Stimulated activated CD4-positive, alpha-beta T cell treated with anti-CD3 and anti-CD28 coated beads, TNF-alpha, amount 100 ng/mL, for 1 hour (primary cell): ENCODE data around the gene GPR107.

Experiments used
- DNase-seq, 3 donors: peaks; one replicate each; pipeline ENCODE4 v3.0.0-alpha.2; 2020; ENCODE audit warnings: low read depth in 3 of 3, low spot score in 1 of 3

GPR107 gene

DNA sequence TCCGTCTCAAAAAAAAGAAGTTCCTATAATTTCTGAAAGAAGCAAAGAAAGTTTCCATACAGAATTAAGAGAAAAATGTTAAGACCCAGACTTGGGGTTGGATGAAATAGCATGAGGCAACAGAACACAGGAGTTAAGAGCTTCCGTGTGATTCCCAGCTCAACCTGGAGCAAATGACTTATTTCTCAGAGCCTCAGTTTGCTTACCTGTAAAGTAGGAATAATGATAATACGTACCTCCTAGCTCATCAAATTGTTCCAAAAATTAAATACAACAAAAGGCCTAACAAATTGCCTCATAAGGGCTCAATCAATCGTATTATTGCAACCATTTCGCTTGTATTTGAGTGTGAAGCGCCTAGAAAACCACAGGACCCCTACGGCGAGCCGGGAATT, 600 bp upstream of the GPR107 start:
- DNase-seq: no peak

GRCh38 chr9:130054325-130054786, 650 bp downstream of the GPR107 start:
- DNase-seq: no peak

GRCh38 chr9:130054820-130055219, 1.1 kb downstream of the GPR107 start:
- no peak for DNase-seq

DNA sequence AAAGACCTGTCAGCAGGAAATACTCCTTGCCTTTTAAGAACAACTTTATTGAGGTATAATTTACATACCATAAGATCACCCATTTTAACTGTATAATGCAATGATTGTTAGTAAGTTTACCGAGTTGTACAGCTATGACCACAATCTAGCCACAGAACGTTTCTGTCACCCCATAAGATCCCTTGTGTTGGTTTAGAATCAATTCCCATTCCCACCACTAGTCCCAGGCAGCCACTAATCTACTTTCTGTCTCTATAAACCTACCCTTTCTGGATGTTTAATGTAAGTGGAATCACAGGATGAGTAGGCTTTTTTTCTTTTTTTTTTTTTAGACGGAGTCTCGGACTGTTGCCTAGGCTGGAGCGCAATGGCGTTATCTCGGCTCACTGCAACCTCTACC, 4.4 kb downstream of the GPR107 start:
- no peak for DNase-seq

DNA sequence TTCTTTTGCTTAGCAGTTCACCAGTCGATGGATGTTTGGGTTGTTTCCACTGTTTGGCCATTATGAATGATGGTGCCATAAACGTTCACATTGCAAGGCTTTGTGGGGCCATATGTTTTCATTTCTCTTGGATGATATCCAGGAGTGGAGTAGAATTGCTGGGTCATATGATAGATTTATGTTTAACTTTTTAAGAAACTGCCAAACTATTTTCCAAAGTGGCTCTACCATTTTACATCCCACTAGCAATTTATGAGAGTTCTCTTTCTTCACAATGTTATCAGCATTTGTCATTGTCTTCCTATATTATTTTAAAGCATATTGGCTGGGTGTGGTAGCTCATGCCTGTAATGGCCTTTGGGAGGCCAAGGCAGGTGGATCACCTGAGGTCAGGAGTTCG, 5.2 kb downstream of the GPR107 start:
- DNase-seq: no peak

DNA sequence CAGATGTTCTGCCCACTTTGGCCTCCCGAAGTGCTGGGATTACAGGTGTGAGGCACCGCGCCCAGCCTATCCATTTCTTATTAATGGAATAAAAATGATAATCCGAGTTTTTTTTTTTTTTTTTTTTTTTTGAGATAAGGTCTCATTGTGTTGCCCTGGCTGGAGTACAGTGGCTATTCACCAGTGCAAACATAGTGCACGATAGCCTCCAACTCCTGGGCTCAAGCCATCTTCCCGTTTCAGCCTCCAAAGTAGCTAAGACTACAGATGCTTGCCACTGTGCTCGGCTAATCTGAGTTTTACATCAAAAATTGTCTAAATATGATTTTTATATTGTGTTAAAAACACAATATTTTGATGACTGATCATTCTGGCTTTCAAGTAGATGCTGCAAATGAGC, 6.6 kb downstream of the GPR107 start:
- DNase-seq: no peak

DNA sequence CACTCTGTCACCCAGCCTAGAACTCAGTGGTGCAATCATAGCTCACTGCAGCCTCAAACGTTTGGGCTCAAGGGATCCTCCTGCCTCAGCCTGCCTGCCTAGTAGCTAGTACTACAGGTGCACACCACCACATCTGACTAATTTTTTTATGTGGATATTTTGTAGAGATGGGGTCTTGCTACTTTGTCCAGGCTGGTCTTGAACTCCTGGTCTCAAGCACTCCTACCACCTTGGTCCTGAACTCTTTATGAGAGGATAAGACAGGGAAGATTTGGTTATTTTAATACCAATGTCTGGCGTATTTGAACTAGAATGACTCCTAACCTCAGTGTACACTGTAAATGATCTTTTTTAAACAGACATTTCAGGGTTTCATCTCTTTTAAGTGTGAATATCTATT, 9.0 kb downstream of the GPR107 start:
- DNase-seq: no peak

DNA sequence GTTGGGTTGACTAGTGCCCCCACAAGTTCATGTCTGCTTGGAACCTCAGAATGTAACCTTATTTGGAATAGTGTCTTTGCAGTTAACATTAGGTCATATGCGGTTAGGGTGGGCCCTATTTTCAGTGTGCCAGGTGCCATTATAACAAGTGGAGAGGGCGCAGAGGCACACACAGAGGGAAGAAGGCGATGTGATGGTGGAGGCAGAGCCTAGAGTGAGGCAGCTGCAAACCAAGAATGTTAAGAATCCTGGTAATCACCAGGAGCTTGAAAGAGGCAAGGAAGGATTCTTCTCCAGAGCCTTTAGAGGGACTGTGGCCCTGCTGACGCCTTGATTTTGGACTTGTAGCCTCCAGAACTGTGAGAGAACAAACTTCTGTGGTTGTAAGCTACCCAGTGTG, 10.9 kb downstream of the GPR107 start:
- DNase-seq: no peak

DNA sequence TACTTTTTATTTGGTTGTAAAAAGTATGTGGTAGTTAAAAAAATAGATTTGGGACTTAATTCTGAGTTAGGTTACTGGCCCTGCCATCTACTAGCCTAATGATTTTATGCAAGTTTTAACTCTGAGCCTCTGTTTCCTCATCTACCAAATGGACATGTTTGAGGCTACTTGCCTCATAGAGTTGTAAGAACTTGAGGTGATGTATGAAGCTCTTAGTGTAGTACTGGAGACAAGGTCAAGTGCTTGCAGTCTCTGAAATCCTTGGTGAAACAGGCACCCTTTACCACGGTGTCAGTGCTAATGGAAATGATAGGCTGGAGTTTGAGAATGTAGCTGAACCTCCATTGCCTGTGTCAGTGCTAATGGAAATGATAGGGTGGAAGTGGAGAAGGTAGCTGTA, 15.3 kb downstream of the GPR107 start:
- DNase-seq: no peak

DNA sequence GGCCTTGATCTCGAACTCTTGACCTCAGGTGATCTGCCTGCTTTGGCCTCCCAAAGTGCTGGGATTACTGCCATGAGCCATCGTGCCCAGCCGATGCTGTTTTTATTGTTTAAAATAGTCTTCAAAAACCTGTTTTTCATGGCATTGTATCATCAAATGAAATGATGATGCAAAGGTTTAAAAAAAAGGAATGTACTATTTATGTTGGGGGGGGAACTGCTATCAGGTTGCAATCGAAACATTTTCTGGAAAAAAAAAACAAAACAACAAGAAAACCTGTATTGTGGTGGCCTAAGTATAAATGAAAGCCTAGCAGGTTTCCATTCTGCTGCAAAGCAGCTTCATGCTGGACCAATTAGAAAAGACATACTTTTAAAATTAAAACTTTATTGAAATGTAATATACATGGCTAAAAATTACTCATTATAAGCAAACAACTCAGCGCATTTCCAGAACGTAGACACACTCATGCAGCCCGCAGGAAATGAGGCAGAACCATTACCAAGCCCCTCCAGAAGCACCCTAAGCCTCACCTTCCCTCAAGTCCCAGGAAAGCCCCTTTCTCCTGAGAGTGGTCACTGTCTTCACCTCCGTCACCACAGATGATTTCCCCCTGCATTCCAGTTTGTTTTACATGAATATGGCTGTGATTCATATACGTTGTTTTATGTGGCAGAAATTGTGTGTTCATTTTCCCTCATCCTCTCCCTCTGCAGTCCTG, 19.0 kb downstream of the GPR107 start:
- DNase-seq: no peak

- DNase-seq: no peak
Observed at GRCh38 chr9:130073373-130073772, 19.7 kb downstream of the GPR107 start.

- DNase-seq: no peak
Observed at GRCh38 chr9:130078547-130078946, 24.8 kb downstream of the GPR107 start.

DNA sequence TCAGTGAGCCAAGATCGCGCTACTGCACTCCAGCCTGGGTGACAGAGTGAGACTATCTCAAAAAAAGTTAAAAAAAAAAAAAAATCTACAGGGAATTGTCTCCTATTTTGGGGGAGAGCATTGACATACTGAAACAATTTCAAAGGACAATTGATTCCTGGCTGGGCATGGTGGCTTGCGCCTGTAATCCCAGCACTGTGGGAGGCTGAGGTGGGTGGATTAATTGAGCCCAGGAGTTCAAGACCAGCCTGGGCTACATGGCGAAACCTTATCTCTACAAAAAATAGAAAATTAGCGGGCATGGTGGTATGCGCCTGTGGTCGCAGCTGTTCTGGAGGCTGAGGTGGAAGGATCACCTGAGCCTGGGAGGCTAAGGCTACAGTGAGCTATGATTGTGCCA, 30.6 kb downstream of the GPR107 start:
- DNase-seq: no peak

DNA sequence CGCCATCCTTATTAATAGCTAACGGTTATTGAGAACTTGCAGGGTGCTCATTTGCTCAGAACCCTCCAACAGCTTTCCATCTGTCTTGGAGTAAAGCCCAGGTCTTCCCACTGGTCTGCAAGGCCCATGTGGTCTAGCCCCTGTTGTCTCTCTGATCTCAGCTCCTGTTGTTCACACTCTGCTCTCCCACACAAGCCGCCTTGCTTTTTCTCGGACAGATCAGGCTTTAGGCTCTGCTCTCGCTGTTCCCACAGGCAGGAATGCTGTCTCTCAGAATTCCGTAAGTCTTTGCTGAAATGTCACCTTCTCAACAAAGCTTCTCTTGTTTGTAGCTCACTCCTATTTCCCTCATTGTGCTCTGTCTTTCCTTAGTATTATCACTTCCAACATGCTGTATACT, 34.3 kb downstream of the GPR107 start:
- DNase-seq: no peak

DNA sequence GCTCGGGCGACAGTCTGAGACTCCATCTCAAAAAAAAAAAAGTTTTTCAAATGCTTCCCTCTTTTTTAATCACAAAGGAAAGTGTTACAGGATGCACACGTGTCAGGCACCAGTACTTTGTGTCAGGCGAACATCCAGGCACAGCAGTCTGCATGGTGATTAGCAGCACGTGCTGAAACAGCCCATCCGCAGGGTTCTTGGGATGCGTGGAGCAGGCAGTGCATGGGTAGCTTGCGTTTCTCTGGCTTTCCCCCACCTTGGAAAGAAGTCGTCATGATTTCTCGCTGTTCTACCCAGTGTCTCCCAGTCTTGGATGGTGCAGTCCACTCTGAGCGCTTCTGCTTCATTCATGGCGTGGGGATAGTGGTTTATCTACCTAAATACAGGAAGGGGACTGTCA, 35.4 kb downstream of the GPR107 start:
- no peak for DNase-seq

DNA sequence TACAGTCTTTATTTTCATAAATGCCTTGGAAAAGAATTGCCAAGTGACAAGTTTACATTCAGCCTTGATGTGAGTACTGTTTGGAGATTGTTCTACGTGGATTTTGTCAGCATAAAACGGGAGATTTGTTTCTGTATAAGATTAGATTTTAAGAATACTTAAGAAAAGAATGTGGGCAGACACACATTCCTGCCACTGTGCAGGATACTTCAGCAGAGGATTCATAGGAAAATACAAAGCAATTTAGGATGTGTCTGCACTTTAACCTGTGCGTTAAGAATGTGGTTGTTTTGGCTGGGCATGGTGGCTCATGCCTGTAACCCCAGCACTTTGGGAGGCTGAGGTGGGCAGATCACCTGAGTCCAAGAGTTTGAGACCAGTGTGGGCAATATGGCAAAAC, 37.2 kb downstream of the GPR107 start:
- DNase-seq: no peak

DNA sequence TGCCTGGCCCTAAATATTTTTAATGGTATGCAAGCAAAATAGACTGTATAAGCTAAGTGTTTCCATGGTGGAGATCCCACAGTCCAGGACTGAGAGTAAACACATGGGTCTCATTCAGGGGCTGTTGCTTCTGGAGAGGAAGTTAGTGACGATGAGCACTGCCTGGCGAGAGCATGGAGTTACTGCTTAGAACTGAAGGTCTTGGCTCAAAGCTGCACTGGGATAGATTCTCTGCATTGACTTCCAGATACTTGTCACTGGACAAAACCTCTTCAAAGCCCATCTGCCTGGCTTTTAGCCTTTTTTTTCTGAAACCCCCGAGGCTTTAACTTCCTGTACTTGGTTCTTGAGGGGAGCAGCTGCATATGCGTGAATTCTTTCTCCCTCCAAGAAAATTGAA, 39.2 kb downstream of the GPR107 start:
- no peak for DNase-seq

- DNase-seq: no peak
Observed at GRCh38 chr9:130095872-130096271, 42.2 kb downstream of the GPR107 start.

DNA sequence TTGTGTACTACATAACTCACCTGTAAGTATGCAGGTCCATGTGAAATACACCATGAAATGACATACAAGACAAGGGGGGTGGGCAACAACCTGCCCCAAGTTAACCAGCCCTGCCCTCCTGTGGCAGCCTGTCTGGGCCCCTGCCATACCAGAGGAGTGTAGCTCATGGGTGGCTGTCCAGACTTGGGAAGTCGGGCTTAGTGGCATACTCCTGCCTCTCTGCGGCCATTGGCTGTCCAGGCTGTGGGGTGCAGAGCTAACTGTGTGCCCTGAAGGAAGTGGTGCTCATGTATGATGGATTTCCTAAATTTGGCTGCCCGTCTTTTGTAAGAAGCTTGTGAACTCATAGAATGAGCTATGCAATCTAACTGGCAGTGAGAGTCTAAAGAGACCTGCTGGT, 47.0 kb downstream of the GPR107 start:
- no peak for DNase-seq

GRCh38 chr9:130101915-130102314, 48.2 kb downstream of the GPR107 start:
- no peak for DNase-seq

DNA sequence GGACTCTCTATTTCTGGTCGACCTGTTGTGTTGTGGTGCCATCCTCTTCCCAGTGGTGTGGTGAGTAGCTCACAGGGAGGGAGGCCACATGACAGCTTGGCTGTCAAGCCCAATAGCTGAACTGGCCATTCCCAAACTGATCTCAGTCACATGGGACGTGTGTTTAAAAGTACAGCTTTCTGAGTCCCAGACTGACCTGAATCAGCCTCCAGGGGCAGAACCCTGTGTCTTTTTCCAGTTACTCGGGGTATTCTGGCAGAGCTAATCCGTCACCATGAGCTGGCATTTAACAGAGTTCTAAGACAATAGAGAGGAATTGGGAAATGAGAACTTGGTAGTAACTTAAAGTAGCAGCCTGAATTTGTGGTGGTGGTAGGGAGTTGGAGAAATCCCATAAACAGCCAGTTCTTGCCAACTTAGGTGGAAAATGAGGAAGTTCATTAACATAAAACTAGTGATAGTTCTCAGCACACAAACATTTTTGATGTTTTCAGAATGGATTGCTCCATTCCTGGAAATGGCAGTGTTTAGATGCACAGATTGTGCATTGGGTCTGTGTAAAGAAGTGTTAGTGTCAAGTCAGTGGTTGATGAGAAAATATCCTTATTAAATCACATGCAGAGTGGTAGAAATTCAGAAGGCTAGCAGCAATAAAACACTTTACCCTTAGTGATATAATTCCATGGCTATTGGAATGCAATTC, 50.9 kb downstream of the GPR107 start:
- no peak for DNase-seq

- DNase-seq: no peak
Observed at GRCh38 chr9:130106860-130107233, 53.1 kb downstream of the GPR107 start.
